MM.1S (cell line): ENCODE measurements around the gene UBE2D1.

Experiments
- CTCF ChIP-seq: fragments of 300-600 bp; sonication (generic); IDR thresholded peaks from 2 replicates; pipeline ENCODE4 v1.5.1; 2016; ENCODE audit warnings: antibody characterized with exemption, low read length, mixed read lengths
- EZH2 ChIP-seq: fragments of 300-600 bp; sonication (generic); optimal IDR thresholded peaks from 2 replicates; pipeline ENCODE3; 2017; ENCODE audit warnings: low read depth, mild to moderate bottlenecking, antibody characterized with exemption, low read length, mixed read lengths
- EZH2phosphoT487 ChIP-seq: fragments of 300-600 bp; sonication (generic); IDR thresholded peaks from 2 replicates; pipeline ENCODE4 v1.6.1; 2018; ENCODE audit warnings: antibody characterized with exemption, low read length

DNA sequence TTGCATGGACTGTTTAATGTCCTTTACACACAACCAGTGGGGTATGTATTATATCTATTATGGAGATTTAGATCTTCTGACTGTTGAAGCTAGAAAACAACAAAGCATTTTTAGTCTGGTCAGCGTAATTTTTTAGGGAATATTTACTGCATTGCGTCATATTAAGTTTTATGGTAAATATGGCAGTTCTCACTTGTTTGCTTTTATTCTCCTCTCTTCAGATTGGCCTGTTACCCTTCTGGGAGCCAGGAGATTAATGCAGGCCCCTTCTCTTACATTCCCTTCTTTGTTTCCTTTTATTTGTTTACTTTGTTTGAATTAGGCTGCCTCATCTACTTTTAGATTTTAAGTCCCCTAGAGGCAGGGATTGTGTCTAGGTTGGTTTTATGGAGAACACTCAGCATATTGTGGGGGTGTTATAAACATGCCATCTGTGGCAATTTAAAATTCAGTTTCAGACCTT, 13.8 kb downstream of the UBE2D1 start:
- TF ChIP-seq CTCF (no peak), EZH2 (no peak), EZH2phosphoT487 (no peak)
